Astrocyte of the cerebellum (primary cell): Measurements from ENCODE around the gene IKZF5.
A peak's percentile ranks its signal among the peaks of the same experiment; 100 is the strongest.

Experiments used
- DNase-seq: peaks from one replicate; pipeline ENCODE4 v3.0.0-alpha.2; 2011; ENCODE audit warnings: low read depth
- H3K4me3 ChIP-seq: 2 replicates; pipeline ENCODE4 v1.5.1; 2011; ENCODE audit warnings: mild to moderate bottlenecking, low read depth, low read length, moderate library complexity
- CTCF ChIP-seq: IDR thresholded peaks from 2 replicates; pipeline ENCODE4 v1.5.1; 2012; ENCODE audit warnings: low read length, low read depth, moderate library complexity, mild to moderate bottlenecking; ENCODE audit errors: missing control alignments
- in situ Hi-C: cut with HindIII; loops from 2 replicates; pipeline ENCODE4 v1.10.0; 2017; ENCODE audit warnings: low sequenced_read_pairs

The IKZF5 gene

GRCh38 chr10:123027861-123028260, 19.3 kb upstream of the IKZF5 start:
- no peak for DNase-seq
- TF ChIP-seq CTCF: no peak
- in situ Hi-C loops: no loop called here
- no peak overlapping the region for H3K4me3 ChIP-seq

GRCh38 chr10:123026302-123026701, 17.7 kb upstream of the IKZF5 start:
- no peak for TF ChIP-seq CTCF
- in situ Hi-C loops: no loop called here
- no peak overlapping the region for H3K4me3 ChIP-seq
- DNase-seq: no peak

GRCh38 chr10:123024540-123024939, 15.9 kb upstream of the IKZF5 start:
- H3K4me3 ChIP-seq: no peak overlapping the region
- in situ Hi-C loops: no loop called here
- TF ChIP-seq CTCF: no peak
- no peak for DNase-seq

GRCh38 chr10:123021517-123021916, 12.9 kb upstream of the IKZF5 start:
- no peak for DNase-seq
- no peak overlapping the region for H3K4me3 ChIP-seq
- peak; percentile 53 for TF ChIP-seq CTCF
- in situ Hi-C loops: no loop called here

- in situ Hi-C loops: no loop called here
- no peak for DNase-seq
- TF ChIP-seq CTCF: no peak
Observed at GRCh38 chr10:123019941-123020703, 11.5 kb upstream of the IKZF5 start.

GRCh38 chr10:123019264-123019663, 10.7 kb upstream of the IKZF5 start:
- no peak for DNase-seq
- in situ Hi-C loops: no loop called here
- no peak for TF ChIP-seq CTCF
- H3K4me3 ChIP-seq: no peak overlapping the region

More at GRCh38 chr10:123019941-123020703, 11.5 kb upstream of the IKZF5 start:
- H3K4me3 ChIP-seq: no peak overlapping the region
